Vagina (tissue), 2 donors: ENCODE data around the gene ULBP1.

Experiments
- POLR2A ChIP-seq, 2 donors: fragments of 450-650 bp; IDR thresholded peaks; one replicate each; pipeline ENCODE4 v1.6.1; 2017; ENCODE audit warnings: antibody characterized with exemption in 2 of 2, mild to moderate bottlenecking in 2 of 2, moderate library complexity in 2 of 2
- POLR2AphosphoS5 ChIP-seq, 2 donors: sonication (generic); formaldehyde crosslinking; IDR thresholded peaks; one replicate each; pipeline ENCODE4 v1.9.0; 2017; ENCODE audit warnings: antibody characterized with exemption in 2 of 2, mild to moderate bottlenecking in 2 of 2, low read depth in 1 of 2; ENCODE audit not compliant: insufficient read depth in 1 of 2
- TF ChIP-seq, protein P1 (sequence below), 3 experiments: fragments of 450-650 bp in 2 of 3; fragments of 200-600 bp in 1 of 3; sonication (generic) in 1 of 3; IDR thresholded peaks; one replicate each; pipeline ENCODE4 v1.5.1; 2017 to 2019; ENCODE audit warnings: antibody characterized with exemption in 3 of 3, mild to moderate bottlenecking in 2 of 3, moderate library complexity in 2 of 3

DNA sequence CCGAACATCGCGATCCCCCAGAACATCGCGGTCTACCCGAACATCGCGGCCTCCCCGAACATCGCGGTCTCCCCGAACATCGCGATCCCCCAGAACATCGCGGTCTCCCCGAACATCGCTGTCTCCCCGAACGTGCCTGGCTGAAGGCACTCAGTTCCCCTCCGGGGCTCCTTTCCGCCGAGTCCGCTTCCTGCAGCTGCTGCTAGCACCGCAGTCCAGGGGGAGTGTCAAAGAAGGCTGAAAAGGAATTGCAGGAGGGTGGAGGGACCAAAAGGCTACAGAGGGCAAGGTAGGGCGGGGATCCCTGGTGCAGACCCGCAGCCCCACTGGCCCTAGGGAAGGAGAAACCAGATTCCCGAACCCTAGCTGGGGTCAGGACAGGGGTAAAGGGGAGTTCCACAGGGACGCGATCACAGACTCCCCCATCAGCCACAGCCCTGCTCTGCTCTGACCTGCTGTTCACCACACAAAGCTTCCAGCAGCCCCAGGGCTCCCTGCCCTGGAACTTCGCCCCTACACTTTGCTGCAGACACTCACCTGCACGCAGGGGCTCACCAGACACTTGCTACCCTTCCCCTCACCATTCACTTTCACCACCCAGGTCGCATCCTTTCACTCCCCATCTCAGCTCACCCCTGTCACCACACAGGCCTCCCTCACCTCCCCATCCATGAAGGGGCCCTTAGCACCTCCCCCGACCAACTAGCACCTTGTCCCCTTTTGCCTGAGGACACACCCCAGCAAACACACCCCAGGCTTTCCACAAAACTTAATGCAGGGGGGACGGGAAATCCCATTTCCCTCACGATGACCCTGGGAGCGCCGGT lies 1.7 kb downstream of the ULBP1 start:
- TF ChIP-seq, protein P1, sequence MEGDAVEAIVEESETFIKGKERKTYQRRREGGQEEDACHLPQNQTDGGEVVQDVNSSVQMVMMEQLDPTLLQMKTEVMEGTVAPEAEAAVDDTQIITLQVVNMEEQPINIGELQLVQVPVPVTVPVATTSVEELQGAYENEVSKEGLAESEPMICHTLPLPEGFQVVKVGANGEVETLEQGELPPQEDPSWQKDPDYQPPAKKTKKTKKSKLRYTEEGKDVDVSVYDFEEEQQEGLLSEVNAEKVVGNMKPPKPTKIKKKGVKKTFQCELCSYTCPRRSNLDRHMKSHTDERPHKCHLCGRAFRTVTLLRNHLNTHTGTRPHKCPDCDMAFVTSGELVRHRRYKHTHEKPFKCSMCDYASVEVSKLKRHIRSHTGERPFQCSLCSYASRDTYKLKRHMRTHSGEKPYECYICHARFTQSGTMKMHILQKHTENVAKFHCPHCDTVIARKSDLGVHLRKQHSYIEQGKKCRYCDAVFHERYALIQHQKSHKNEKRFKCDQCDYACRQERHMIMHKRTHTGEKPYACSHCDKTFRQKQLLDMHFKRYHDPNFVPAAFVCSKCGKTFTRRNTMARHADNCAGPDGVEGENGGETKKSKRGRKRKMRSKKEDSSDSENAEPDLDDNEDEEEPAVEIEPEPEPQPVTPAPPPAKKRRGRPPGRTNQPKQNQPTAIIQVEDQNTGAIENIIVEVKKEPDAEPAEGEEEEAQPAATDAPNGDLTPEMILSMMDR (IDR thresholded peaks at IDR 0.05) = no peak
- TF ChIP-seq POLR2A (IDR thresholded peaks at IDR 0.05) (no peak), POLR2AphosphoS5 (IDR thresholded peaks at IDR 0.05; ENCODE audit: insufficient read depth in 1 of 2, low read depth in 1 of 2) (no peak)
